Measurements from ENCODE around the gene UAP1L1. TPM values are rescaled to one million over a fixed set of nuclear protein-coding genes. Genes with fewer than 3 reads are reported as not detected.

Gene UAP1L1
- total and polyA plus RNA-seq, 9 of the 15 experiments (the other 6 are each of a cell fraction or from before 2014, with no cell fraction given): 0.20 to 8.6 (median 3.7) TPM

- TF ChIP-seq ID3 (CRISPR knock-in tag; IDR thresholded peaks at IDR 0.05): no peak
- no peak for TF ChIP-seq ID3 (tag; IDR thresholded peaks at IDR 0.05)
- no peak for TF ChIP-seq ZNF766 (CRISPR knock-in tag; conservative IDR thresholded peaks at IDR 0.05)
- TF ChIP-seq E2F6 (IDR thresholded peaks at IDR 0.05; ENCODE audit: borderline replicate concordance in 1 of 2, extremely low read depth in 1 of 2, insufficient read depth in 1 of 2, insufficient read length in 1 of 2, low read depth in 1 of 2, low read length in 1 of 2, poor library complexity in 1 of 2, severe bottlenecking in 1 of 2): no peak
- TF ChIP-seq KDM4B (IDR thresholded peaks at IDR 0.05; ENCODE audit: borderline replicate concordance in 2 of 2, low read depth in 1 of 2): no peak
- TF ChIP-seq TFAP4 (CRISPR knock-in tag; IDR thresholded peaks at IDR 0.05; ENCODE audit: borderline replicate concordance): peak; percentile 84
- TF ChIP-seq ZNF134 (CRISPR knock-in tag; conservative IDR thresholded peaks at IDR 0.05): peak; percentile 77
- no peak for TF ChIP-seq ZNF143 (CRISPR knock-in tag; IDR thresholded peaks at IDR 0.05)
- TF ChIP-seq SAFB (IDR thresholded peaks at IDR 0.05; ENCODE audit: borderline replicate concordance, low read depth, low read length): no peak
- peak; percentile 23; the same call in 1 of the 2 replicates for TF ChIP-seq PHF8 (IDR thresholded peaks at IDR 0.05; ENCODE audit: borderline replicate concordance, low read length)
- TF ChIP-seq FOSL1 (tag; conservative IDR thresholded peaks at IDR 0.05): peak; percentile 95
- TF ChIP-seq NELFE (IDR thresholded peaks at IDR 0.05; ENCODE audit: insufficient read depth, insufficient read length): no peak
- peak; percentile 63 for TF ChIP-seq ZNF316 (IDR thresholded peaks at IDR 0.05)
- peak; percentile 26 for TF ChIP-seq FOS (IDR thresholded peaks at IDR 0.05; ENCODE audit: extremely low read depth, insufficient read length)
Measured at GRCh38 chr9:137083394-137084004, 6.2 kb downstream of the UAP1L1 start (continued).

Measured in K562 (cell line).